ENCODE data around the gene CABP1. TPM values are rescaled to one million over a fixed set of nuclear protein-coding genes. Genes with fewer than 3 reads are reported as not detected.
"Not testable (repeated sequence)": the region's sequence is repeated elsewhere in the genome, so short reads cannot be mapped to it uniquely, and the experiment has no call there.

CABP1 gene
- total RNA-seq, 4 donors from 2014 or later = 0.51 to 6.4 (median 2.1) TPM; not detected in 1

GRCh38 chr12:120614848-120615247, 25.6 kb upstream of the CABP1 start:
- no peaks in the 10 kb centered on the region for H3K4me1 ChIP-seq
- H3K27me3 ChIP-seq = no peaks in the 10 kb centered on the region
- no peak overlapping the region for H3K27ac ChIP-seq
- H3K9me3 ChIP-seq = no peaks in the 10 kb centered on the region
- intact Hi-C loops (cut with DNase I; ENCODE audit: low total_unique reads) = no loop called here
- no peak overlapping the region for H3K4me3 ChIP-seq
- no peak for TF ChIP-seq POLR2A (IDR thresholded peaks at IDR 0.05)
- no peak for TF ChIP-seq CTCF (IDR thresholded peaks at IDR 0.05)
- H3K36me3 ChIP-seq = no peaks in the 10 kb centered on the region
- no peak for DNase-seq

- DNase-seq; intact Hi-C loops (cut with DNase I; ENCODE audit: low total_unique reads); H3K4me1 ChIP-seq; H3K4me3 ChIP-seq; H3K9me3 ChIP-seq; H3K27me3 ChIP-seq; H3K27ac ChIP-seq; H3K36me3 ChIP-seq: not testable (repeated sequence)
Observed at GRCh38 chr12:120617193-120617592, 23.2 kb upstream of the CABP1 start.

- DNase-seq; intact Hi-C loops (cut with DNase I; ENCODE audit: low total_unique reads); H3K4me3 ChIP-seq; H3K4me1 ChIP-seq; H3K27ac ChIP-seq; H3K36me3 ChIP-seq; H3K27me3 ChIP-seq; H3K9me3 ChIP-seq: not testable (repeated sequence)
Observed at GRCh38 chr12:120617767-120618166, 22.7 kb upstream of the CABP1 start.

GRCh38 chr12:120618954-120619615, 21.3 kb upstream of the CABP1 start:
- Histone ChIP-seq H3K4me1 (no peaks in the 10 kb centered on the region), H3K9me3 (no peaks in the 10 kb centered on the region), H3K36me3 (no peaks in the 10 kb centered on the region), H3K27ac (no peak overlapping the region), H3K4me3 (no peak overlapping the region), H3K27me3 (no peaks in the 10 kb centered on the region)
- TF ChIP-seq POLR2A (IDR thresholded peaks at IDR 0.05) = no peak
- TF ChIP-seq CTCF (IDR thresholded peaks at IDR 0.05) = no peak
- DNase-seq = no peak
- intact Hi-C loops (cut with DNase I; ENCODE audit: low total_unique reads) = no loop called here

GRCh38 chr12:120620624-120621023, 19.8 kb upstream of the CABP1 start:
- H3K4me1 ChIP-seq = no peaks in the 10 kb centered on the region
- intact Hi-C loops (cut with DNase I; ENCODE audit: low total_unique reads) = no loop called here
- no peak overlapping the region for H3K27ac ChIP-seq
- H3K4me3 ChIP-seq = no peak overlapping the region
- no peaks in the 10 kb centered on the region for H3K9me3 ChIP-seq
- no peaks in the 10 kb centered on the region for H3K27me3 ChIP-seq
- H3K36me3 ChIP-seq = no peaks in the 10 kb centered on the region
- DNase-seq = no peak
- TF ChIP-seq CTCF (IDR thresholded peaks at IDR 0.05) = no peak

GRCh38 chr12:120625557-120626419, 14.6 kb upstream of the CABP1 start:
- no peak for DNase-seq
- Histone ChIP-seq H3K27ac (no peak overlapping the region), H3K9me3 (no peaks in the 10 kb centered on the region), H3K4me1 (no peaks in the 10 kb centered on the region), H3K36me3 (no peaks in the 10 kb centered on the region), H3K27me3 (no peaks in the 10 kb centered on the region), H3K4me3 (no peak overlapping the region)
- TF ChIP-seq POLR2A (IDR thresholded peaks at IDR 0.05) = no peak
- intact Hi-C loops (cut with DNase I; ENCODE audit: low total_unique reads) = no loop called here
